Prostate gland (tissue), 2 donors: ENCODE measurements around the gene EPHB2. TPM values are rescaled to one million over a fixed set of nuclear protein-coding genes. Genes with fewer than 3 reads are reported as not detected.

Experiments used
- DNase-seq: peaks from one replicate; pipeline ENCODE4 v3.0.0-alpha.2; 2019; ENCODE audit warnings: low spot score
- H3K27ac ChIP-seq, 2 donors: fragments of 200-600 bp; sonication (generic); 2 replicates each; pipeline ENCODE4 v1.5.1; 2017 to 2019
- H3K27me3 ChIP-seq: fragments of 200-600 bp; sonication (generic); replicated peaks from 2 replicates; pipeline ENCODE4 v1.5.1; 2019; ENCODE audit not compliant: insufficient read depth
- H3K36me3 ChIP-seq, 2 donors: fragments of 200-600 bp; sonication (generic); 1 replicate in 1 of 2; 2 replicates in 1 of 2; pipeline versions ENCODE4 v1.5.1 to v1.8.1; 2017 to 2019
- H3K4me1 ChIP-seq: fragments of 200-600 bp; sonication (generic); replicated peaks from 2 replicates; pipeline ENCODE4 v1.5.1; 2019
- H3K4me3 ChIP-seq, 2 donors: fragments of 200-600 bp; sonication (generic); 2 replicates each; pipeline ENCODE4 v1.5.1; 2017 to 2019
- H3K9me3 ChIP-seq: fragments of 200-600 bp; sonication (generic); 2 replicates; pipeline ENCODE4 v1.5.1; 2017
- POLR2A ChIP-seq: fragments of 450-650 bp; IDR thresholded peaks from one replicate; pipeline ENCODE4 v1.6.1; 2016; ENCODE audit warnings: antibody characterized with exemption, mild to moderate bottlenecking
- POLR2AphosphoS5 ChIP-seq: sonication (generic); formaldehyde crosslinking; IDR thresholded peaks from one replicate; pipeline ENCODE4 v1.6.1; 2017; ENCODE audit warnings: antibody characterized with exemption
- WGBS: methylation state at CpG from one replicate; pipeline ENCODE4 v1.1.5; 2018; 5-methylcytosine and 5-hydroxymethylcytosine counted together
- intact Hi-C: fragments of 100-400 bp; cut with DNase I; formaldehyde crosslinking; loops from one replicate; pipeline ENCODE4 v1.14.2; 2022
- total RNA-seq, 2 donors: library from RNA; depleted of rRNA; stranded (reverse); fragments of >200 nt; gene quantifications; one replicate each; pipeline ENCODE4 v1.1.0, GENCODE V29; 2016
- TF ChIP-seq, protein P1 (sequence below), 4 experiments: fragments of 200-600 bp in 2 of 4; fragments of 450-650 bp in 2 of 4; sonication (generic) in 2 of 4; IDR thresholded peaks; 1 replicate in 3 of 4; 2 replicates in 1 of 4; pipeline ENCODE4 v1.5.1; 2016 to 2019; ENCODE audit warnings: antibody characterized with exemption in 4 of 4, mild to moderate bottlenecking in 2 of 4, moderate library complexity in 2 of 4

Gene EPHB2
- total RNA-seq, 2 donors from 2014 or later = 6.4 to 7.4 TPM

- 76% methylated on average over 12 of the region's 12 CpGs for WGBS
- Histone ChIP-seq H3K4me3 (no peak overlapping the region), H3K4me1 (no peaks in the 10 kb centered on the region), H3K36me3 (no peaks in the 10 kb centered on the region), H3K9me3 (no peaks in the 10 kb centered on the region), H3K27me3 (no peaks in the 10 kb centered on the region), H3K27ac (no peak overlapping the region)
- intact Hi-C loops = no loop called here
- TF ChIP-seq, protein P1, sequence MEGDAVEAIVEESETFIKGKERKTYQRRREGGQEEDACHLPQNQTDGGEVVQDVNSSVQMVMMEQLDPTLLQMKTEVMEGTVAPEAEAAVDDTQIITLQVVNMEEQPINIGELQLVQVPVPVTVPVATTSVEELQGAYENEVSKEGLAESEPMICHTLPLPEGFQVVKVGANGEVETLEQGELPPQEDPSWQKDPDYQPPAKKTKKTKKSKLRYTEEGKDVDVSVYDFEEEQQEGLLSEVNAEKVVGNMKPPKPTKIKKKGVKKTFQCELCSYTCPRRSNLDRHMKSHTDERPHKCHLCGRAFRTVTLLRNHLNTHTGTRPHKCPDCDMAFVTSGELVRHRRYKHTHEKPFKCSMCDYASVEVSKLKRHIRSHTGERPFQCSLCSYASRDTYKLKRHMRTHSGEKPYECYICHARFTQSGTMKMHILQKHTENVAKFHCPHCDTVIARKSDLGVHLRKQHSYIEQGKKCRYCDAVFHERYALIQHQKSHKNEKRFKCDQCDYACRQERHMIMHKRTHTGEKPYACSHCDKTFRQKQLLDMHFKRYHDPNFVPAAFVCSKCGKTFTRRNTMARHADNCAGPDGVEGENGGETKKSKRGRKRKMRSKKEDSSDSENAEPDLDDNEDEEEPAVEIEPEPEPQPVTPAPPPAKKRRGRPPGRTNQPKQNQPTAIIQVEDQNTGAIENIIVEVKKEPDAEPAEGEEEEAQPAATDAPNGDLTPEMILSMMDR (IDR thresholded peaks at IDR 0.05) = no peak
- TF ChIP-seq POLR2A (no peak), POLR2AphosphoS5 (no peak)
- no peak for DNase-seq
These were observed 135.8 kb downstream of the EPHB2 start for GRCh38 chr1:22846458-22846857.

DNA sequence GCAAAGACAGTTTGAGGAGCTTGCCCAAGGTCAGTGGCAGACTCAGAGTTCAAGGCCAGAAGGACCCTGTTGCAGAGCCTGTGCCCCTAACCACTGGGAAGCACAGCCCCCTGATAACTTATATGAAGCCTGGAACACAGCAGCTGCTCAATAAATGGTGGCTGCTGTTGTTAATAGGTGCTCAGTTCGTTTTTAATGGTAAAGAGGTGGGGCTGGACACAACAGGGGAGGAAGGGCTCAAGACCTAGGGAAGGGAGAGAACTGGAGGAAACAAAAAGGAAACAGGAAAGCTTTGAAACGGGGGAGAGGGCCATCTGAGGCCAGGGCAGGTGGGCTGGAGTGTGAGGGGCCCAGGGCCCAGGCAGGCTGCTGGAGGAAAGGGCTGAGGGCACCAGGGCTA is 136.6 kb downstream of the EPHB2 start:
- DNase-seq = no peak
- 83% methylated on average over 2 of the region's 2 CpGs for WGBS
- H3K27me3 ChIP-seq = no peaks in the 10 kb centered on the region
- TF ChIP-seq POLR2AphosphoS5 (no peak), POLR2A (no peak)
- TF ChIP-seq, protein P1 (IDR thresholded peaks at IDR 0.05) = no peak
- H3K27ac ChIP-seq = no peak overlapping the region
- intact Hi-C loops = no loop called here
- H3K4me1 ChIP-seq = no peaks in the 10 kb centered on the region
- H3K4me3 ChIP-seq = no peak overlapping the region
- H3K36me3 ChIP-seq = no peaks in the 10 kb centered on the region
- no peaks in the 10 kb centered on the region for H3K9me3 ChIP-seq

- no peaks in the 10 kb centered on the region for H3K4me1 ChIP-seq
- no peak overlapping the region for H3K27ac ChIP-seq
- H3K9me3 ChIP-seq = no peaks in the 10 kb centered on the region
- no peaks in the 10 kb centered on the region for H3K36me3 ChIP-seq
- no peak for TF ChIP-seq POLR2AphosphoS5
- TF ChIP-seq POLR2A = no peak
- TF ChIP-seq, protein P1 (IDR thresholded peaks at IDR 0.05) = no peak
- intact Hi-C loops = no loop called here
- no peaks in the 10 kb centered on the region for H3K27me3 ChIP-seq
- DNase-seq = no peak
- no peak overlapping the region for H3K4me3 ChIP-seq
- WGBS = 79% methylated on average over 2 of the region's 2 CpGs
These were observed 137.1 kb downstream of the EPHB2 start for GRCh38 chr1:22847709-22848108.

DNA sequence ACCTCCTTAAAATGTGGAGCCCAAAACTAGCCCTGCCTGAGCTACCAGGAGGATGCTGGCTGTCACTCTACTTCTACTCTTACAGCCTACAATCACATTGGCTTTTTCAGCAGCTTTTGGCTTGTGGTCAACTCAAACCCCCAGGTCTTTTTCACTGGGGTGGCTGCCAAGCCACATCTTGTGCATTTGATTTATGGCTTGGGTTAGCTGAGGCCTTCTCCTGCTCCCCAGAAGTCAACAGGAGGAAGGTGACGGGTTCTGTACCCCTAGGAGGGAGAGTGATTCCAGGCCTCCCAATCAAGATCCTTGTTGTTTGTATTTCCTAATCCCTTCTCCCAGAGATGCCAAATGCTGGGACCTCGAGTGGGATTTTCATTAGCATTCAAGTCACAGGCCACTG is 137.8 kb downstream of the EPHB2 start:
- H3K27me3 ChIP-seq = no peaks in the 10 kb centered on the region
- no peak overlapping the region for H3K27ac ChIP-seq
- no peak for DNase-seq
- no peaks in the 10 kb centered on the region for H3K9me3 ChIP-seq
- no peaks in the 10 kb centered on the region for H3K36me3 ChIP-seq
- no peaks in the 10 kb centered on the region for H3K4me1 ChIP-seq
- 48% methylated on average over 2 of the region's 2 CpGs for WGBS
- TF ChIP-seq POLR2AphosphoS5 (no peak), POLR2A (no peak)
- TF ChIP-seq, protein P1 (IDR thresholded peaks at IDR 0.05) = no peak
- no peak overlapping the region for H3K4me3 ChIP-seq
- intact Hi-C loops = no loop called here

GRCh38 chr1:22849770-22850169 is 139.1 kb downstream of the EPHB2 start:
- TF ChIP-seq, protein P1 (IDR thresholded peaks at IDR 0.05) = no peak
- H3K27ac ChIP-seq = no peak overlapping the region
- intact Hi-C loops = no loop called here
- H3K9me3 ChIP-seq = no peaks in the 10 kb centered on the region
- 67% methylated on average over 5 of the region's 5 CpGs for WGBS
- DNase-seq = no peak
- H3K36me3 ChIP-seq = no peaks in the 10 kb centered on the region
- H3K4me3 ChIP-seq = no peak overlapping the region
- no peaks in the 10 kb centered on the region for H3K4me1 ChIP-seq
- H3K27me3 ChIP-seq = no peaks in the 10 kb centered on the region
